CD4-positive, alpha-beta T cell treated with Interleukin-15 for 1 hour (primary cell): Measurements from ENCODE around the gene PHLDA3.
"Not testable (repeated sequence)": the region's sequence is repeated elsewhere in the genome, so short reads cannot be mapped to it uniquely, and the experiment has no call there.

Experiments
- DNase-seq: peaks from one replicate; pipeline ENCODE4 v3.0.0-alpha.2; 2020

Gene PHLDA3

DNA sequence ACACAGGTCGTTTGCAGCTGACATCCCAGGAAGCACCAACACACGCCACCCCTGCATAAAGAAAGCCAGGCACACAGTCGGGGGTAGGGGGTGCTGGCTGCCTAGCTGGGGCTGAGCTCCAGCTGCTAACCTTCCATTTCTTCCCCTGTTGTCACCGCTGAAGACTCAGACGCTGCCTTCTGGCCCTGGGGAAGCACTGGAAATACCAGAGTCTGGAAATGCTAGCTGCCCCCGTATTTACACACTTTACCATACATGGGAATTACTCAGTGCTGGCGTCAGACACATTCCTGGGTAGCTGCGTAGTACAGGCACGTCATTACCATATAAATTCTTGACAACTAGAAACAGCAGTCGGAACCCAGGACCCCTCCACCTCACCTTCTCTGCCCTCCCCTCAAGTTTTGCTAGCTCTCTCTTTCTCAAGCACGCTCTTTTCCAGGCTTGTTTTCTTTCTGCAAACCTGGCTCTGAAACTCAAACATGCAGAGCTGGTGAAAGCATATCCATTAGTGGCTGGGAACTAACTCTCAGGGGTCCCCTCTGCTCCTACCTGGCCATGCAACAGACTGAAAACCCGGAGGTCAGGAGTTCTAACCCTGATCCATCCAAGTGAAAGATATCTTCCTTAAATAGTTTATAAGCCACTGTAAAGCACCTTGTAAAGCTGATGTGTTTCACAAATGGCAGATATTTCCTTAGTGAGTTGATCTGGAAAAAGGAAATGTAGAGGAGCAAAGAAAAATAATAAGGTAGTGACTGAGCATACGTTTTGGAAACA is 34.6 kb upstream of the PHLDA3 start:
- DNase-seq, result no peak

DNA sequence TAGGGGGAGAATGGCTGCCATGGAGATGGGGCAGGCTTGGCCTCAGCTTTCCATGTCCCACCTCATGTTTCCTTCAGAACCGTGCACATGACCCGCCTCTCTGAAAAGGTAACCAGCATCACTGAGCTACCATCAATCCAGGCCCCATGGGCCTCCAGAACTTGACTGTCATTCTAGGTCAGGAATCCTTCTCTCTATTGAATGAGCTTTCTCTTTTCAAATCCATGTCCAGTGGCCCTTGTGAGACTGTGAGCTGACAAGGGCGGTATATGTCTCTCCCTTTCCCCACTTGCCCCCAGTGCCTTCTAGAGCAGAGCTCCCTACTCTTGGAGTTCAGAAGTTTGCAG is 33.5 kb upstream of the PHLDA3 start:
- no peak for DNase-seq

DNA sequence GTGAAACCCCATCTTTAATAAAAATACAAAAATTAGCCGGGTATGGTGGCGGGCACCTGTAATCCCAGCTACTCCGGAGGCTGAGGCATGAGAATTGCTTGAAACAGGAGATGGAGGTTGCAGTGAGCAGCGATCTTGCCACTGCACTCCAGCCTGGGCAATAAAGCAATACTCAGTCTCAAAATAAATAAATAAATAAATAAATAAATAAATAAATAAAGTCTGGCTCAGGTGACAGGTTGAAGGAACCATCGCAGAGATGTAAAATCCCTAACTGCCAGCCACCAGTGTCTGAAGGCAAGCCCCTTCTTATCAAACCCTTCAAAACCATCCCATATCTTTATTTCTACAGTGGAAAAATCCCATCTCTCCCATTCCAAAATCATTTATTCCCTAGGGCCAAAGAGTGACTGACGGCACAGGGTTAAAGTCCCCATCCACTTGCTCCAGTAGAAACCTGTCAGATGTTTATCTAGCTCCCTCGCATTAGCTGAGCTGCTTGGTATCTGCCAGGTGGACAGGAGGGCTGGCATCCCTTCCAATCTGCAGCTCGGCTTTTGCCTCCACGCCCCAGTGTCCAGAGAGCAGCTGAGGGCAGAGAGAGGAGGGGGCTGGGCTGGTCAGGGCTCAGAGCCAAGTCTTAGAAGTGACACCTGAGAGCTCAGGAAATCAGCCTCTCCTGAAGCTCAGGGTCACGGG is 33.0 kb upstream of the PHLDA3 start:
- no peak for DNase-seq

GRCh38 chr1:201501144-201501543 is 32.2 kb upstream of the PHLDA3 start:
- DNase-seq, result no peak

- DNase-seq, result no peak
These were observed 31.7 kb upstream of the PHLDA3 start for GRCh38 chr1:201500670-201501120.

- DNase-seq, result no peak
These were observed 31.0 kb upstream of the PHLDA3 start for GRCh38 chr1:201499795-201500669.

DNA sequence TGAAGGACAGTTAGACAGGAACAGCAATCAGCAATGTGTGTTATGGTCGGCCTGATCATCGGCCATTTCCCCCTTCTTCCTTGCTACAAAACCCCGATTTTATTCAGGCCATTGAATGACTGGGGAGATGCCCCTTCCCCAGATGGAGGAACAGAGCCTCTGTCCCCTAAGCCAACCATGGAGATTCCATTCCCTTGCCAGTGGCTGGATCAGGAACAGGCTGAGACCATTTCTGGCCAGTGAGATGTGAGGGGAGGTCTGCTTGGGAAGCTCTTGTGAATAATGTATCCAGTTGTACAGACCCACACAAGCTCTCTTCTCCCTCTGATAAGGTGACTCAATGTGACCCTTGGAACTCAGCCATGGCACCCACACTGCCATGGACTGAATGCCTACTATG is 30.2 kb upstream of the PHLDA3 start:
- no peak for DNase-seq

DNA sequence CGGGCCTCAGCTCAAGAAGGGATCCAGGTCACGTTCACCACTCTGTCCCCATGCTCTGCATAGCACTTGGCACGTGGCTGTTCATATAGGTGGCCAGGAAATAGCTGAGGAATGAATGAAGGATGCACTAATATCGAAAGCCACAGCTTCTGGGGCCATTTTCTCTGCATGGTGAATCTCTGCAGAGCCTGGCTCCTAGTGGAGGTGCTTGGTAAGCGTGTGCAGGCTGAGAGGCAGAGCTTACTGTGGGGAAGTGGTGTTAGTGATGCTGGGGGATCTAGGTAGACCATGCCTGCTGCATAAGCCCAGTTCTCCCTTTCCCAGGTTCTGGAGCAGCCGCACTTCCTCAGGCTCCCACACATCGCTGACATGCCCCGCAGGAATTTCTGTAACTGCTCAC is 29.6 kb upstream of the PHLDA3 start:
- DNase-seq, result no peak

DNA sequence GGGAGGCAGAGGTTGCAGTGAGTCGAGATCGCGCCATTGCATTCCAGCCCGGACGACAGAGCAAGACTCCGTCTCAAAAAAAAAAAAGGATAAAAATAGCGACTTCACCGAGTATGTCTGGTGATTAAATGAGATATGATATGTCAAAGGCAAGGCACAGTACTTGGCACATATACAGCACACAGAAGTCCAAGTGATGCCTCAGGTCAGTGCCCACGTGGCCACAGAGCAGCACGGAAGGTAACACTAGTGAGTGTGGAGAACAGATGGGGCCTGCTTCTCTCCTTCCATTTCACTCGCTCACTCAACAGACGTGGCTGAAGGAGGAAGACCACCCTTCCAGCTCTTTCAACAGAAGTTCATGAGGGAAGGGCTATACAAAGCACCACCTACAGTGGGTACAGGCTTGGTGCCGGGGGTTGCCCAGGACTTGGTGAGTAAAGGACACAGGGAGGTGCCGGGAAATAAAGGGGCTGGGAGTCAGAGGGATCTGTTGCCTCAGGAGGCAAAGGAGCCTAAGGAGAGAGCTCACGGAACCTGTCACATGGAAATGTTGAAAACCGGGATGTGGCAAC is 29.0 kb upstream of the PHLDA3 start:
- DNase-seq, result no peak

DNA sequence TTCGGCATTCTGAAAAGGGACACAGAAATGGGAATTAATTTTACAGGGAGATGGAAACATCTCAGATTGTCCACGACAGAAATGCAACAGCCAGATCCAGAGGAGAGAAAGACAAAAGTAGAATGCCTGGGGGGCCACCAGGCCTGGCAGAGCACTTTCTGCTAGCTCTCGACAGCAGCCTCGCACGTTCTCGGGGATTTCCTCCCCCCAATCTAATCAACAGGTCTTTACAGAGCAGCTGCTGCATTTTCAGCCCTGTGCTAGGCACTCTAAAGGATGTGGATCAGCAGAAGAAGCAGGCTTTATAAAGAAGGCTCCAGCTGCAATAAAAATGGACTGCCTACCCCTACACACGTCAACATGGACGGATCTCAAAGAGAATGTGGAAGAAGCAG is 27.3 kb upstream of the PHLDA3 start:
- DNase-seq, result no peak

- no peak for DNase-seq
These were observed 26.7 kb upstream of the PHLDA3 start for GRCh38 chr1:201495551-201496295.

- DNase-seq, result no peak
These were observed 25.0 kb upstream of the PHLDA3 start for GRCh38 chr1:201493757-201494617.

GRCh38 chr1:201493026-201493656 is 24.2 kb upstream of the PHLDA3 start:
- DNase-seq, result not testable (repeated sequence)

GRCh38 chr1:201491896-201492511 is 23.0 kb upstream of the PHLDA3 start:
- no peak for DNase-seq

DNA sequence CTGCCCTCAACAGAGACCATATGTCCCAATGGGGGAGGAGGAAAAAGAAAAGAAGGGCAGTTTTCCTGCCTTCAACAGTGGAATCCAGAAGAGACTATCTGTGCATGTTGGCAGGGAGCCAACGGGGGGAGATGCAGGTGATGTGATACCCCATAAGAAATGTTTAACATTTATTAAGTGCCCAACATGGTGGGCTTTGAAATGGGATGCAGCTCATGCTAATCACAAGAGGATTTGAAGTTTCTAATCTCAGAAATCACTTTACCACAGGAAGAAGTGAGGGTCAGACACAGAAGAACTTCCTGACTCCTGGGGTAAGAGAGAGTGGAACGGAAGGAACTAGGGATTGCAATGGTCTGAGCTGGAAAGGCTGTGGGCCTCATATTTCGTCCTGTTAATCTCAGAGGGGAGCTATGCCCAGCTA is 21.7 kb upstream of the PHLDA3 start:
- DNase-seq, result no peak

DNA sequence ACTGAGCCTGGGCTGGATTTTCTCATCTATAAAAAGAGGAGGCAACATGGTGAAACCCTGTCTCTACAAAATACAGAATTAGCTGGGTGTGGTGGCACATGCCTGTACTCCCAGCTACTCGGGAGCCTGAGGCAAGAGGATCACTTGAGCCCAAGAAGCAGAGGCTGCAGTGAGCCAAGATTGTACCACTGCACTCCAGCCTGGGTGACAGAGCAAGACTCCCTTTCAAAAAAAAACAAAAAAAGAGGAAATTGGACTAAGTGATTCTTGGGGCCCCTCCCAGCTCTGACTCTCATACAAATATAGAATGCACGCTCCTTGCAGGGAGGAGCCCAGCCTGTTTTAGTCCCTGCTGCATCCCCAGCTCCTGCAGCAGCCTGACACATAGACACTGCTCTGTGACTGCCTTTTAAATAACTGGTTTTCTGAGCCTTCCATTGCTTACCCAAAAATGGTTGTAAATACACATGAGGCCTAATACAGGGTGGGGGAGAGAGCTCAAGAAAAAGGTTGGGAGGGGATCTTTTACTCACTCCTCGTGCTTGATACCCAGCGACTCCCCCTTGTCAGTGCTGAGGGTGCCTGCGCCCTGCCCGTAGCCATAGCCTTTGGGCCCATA is 20.8 kb upstream of the PHLDA3 start:
- no peak for DNase-seq

GRCh38 chr1:201488830-201489589 is 20.0 kb upstream of the PHLDA3 start:
- no peak for DNase-seq

GRCh38 chr1:201487742-201488141 is 18.8 kb upstream of the PHLDA3 start:
- DNase-seq, result no peak

DNA sequence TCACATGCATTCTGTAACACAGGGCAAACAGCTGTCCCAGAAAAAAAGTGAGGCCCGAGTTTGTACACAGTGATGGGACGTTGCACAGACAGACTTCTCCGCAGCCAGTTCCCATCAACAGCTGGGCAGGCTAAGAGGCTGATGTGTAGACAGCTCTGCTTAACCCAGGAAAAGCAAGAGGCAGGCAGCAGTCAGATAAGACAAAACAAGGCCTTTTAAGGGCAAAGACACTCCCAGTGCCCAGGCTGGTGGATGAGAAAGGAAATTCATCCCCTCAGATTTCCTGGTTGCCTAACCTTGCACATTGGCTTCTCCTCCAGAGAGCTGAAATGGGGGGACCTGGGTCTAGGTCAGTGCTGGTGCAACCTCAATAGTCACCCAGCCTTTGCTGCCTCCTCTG is 17.2 kb upstream of the PHLDA3 start:
- no peak for DNase-seq
